Kidney (tissue), 14 donors: Measurements from ENCODE around the gene TFAP2D. TPM values are rescaled to one million over a fixed set of nuclear protein-coding genes. Genes with fewer than 3 reads are reported as not detected.

Source experiments
- DNase-seq, 5 donors: peaks; one replicate each; pipeline ENCODE4 v3.0.0-alpha.2; 2013 to 2020
- FAIRE-seq: peaks from 2 replicates; lab custom pipeline; 2012; peaks lifted over from hg19 to GRCh38; lab: Jason Lieb, UNC
- H3K27ac ChIP-seq, 2 donors: one replicate each; pipeline ENCODE4 v1.7.0; 2013; ENCODE audit warnings: low read depth in 2 of 2, low read length in 2 of 2, inconsistent platforms in 1 of 2
- H3K27me3 ChIP-seq: one replicate; pipeline ENCODE4 v1.7.1; 2013; ENCODE audit warnings: low read length, inconsistent platforms; ENCODE audit not compliant: control insufficient read depth, insufficient read depth
- H3K36me3 ChIP-seq, 3 donors: one replicate each; pipeline versions ENCODE4 v1.7.0 to v1.7.1; 2013; ENCODE audit warnings: low read length in 3 of 3, control low read depth in 1 of 3, inconsistent platforms in 1 of 3; ENCODE audit not compliant: insufficient read depth in 3 of 3, control insufficient read depth in 2 of 3
- H3K4me1 ChIP-seq, 3 donors: one replicate each; pipeline versions ENCODE4 v1.7.0 to v1.7.1; 2013; ENCODE audit warnings: low read length in 3 of 3, inconsistent platforms in 1 of 3, low read depth in 1 of 3; ENCODE audit not compliant: control insufficient read depth in 2 of 3, insufficient read depth in 2 of 3
- H3K4me3 ChIP-seq, 3 donors: one replicate each; pipeline versions ENCODE4 v1.7.0 to v1.8.1; 2013; ENCODE audit warnings: low read length in 3 of 3, control low read depth in 1 of 3, inconsistent platforms in 1 of 3
- H3K9ac ChIP-seq, 3 donors: one replicate each; pipeline versions ENCODE4 v1.7.0 to v1.7.1; 2013; ENCODE audit warnings: low read length in 3 of 3, control low read depth in 1 of 3, inconsistent platforms in 1 of 3
- H3K9me3 ChIP-seq, 3 donors: one replicate each; pipeline versions ENCODE4 v1.7.0 to v1.7.1; 2013; ENCODE audit warnings: low read length in 3 of 3, control low read depth in 1 of 3, inconsistent platforms in 1 of 3; ENCODE audit not compliant: control insufficient read depth in 2 of 3, insufficient read depth in 1 of 3
- intact Hi-C: fragments of 100-400 bp; cut with DNase I; formaldehyde crosslinking; loops from one replicate; pipeline ENCODE4 v1.11.1; 2022
- polyA plus RNA-seq: library from polyadenylated mRNA; stranded (reverse); fragments of 350-450 nt; fragmentation: Illumina TruSeq; extraction: RNeasy Lipid Tissue Mini Kit (QIAGEN cat#74804); gene quantifications from one replicate; pipeline ENCODE4 v1.2.3, GENCODE V29; 2014; ENCODE audit warnings: low read depth, low replicate concordance; ENCODE audit not compliant: insufficient read depth
- total RNA-seq: library from RNA; stranded (reverse); fragmentation: NEBNext Ultra II Directional; extraction: Animal tissue kit (Norgen Biotek cat#: 25700); gene quantifications from one replicate; pipeline ENCODE4 v1.2.1, GENCODE V29; 2021
- TF ChIP-seq, protein P1 (sequence below): IDR thresholded peaks from 3 replicates; pipeline ENCODE4 v1.5.1; 2012; ENCODE audit warnings: mild to moderate bottlenecking, moderate library complexity, borderline replicate concordance; ENCODE audit not compliant: insufficient read depth; ENCODE audit errors: extremely low read depth
- donor health status: control.
- donor health status: control.
- donor health status: control.
- donor health status: control.
- donor health status: control.
- donor health status: DM: yes; HTN: yes; CAD: no.
- donor health status: Normal renal cell carcinoma (clear cell type).

TFAP2D gene
- total and polyA plus RNA-seq, 2 donors from 2014 or later = not detected

DNA sequence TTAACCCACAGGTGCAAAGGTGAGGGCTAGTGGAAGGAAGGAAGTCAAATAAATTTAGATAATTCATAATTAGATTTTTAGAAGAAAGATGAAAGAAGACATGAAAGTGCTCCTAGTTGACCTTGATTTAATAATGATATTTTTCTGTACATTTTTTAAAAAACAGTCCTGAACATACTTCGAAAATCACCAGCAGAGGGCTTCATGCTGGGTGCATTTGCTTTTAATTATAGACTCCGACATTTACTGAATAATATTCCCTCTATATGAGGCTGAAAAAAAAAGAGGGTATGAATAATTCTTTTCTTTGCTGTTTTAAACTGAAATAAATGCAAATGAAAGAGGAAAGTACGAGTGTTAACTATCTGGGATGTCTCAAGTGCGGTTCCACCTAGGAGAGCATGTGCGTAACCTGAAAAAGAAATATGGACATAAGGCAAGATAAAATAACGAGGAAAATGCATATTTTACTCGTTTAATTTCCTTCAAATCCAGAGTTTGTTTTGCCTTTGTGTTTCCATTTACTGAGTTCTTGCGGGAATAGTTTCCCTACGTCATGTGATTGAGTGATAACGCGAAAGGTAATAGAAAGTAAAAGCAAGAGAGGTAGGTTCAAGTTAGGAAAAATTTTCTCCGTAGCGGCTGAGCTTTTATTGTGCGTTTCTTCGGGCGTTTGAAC lies 102.2 kb downstream of the TFAP2D start:
- TF ChIP-seq, protein P1, sequence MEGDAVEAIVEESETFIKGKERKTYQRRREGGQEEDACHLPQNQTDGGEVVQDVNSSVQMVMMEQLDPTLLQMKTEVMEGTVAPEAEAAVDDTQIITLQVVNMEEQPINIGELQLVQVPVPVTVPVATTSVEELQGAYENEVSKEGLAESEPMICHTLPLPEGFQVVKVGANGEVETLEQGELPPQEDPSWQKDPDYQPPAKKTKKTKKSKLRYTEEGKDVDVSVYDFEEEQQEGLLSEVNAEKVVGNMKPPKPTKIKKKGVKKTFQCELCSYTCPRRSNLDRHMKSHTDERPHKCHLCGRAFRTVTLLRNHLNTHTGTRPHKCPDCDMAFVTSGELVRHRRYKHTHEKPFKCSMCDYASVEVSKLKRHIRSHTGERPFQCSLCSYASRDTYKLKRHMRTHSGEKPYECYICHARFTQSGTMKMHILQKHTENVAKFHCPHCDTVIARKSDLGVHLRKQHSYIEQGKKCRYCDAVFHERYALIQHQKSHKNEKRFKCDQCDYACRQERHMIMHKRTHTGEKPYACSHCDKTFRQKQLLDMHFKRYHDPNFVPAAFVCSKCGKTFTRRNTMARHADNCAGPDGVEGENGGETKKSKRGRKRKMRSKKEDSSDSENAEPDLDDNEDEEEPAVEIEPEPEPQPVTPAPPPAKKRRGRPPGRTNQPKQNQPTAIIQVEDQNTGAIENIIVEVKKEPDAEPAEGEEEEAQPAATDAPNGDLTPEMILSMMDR = peak; percentile 32
- DNase-seq (peak in 1 of 5 donors; percentile 27), FAIRE-seq (no peak)
- H3K36me3 ChIP-seq = no peaks in the 10 kb centered on the region
- peak overlapping the region in 2 of 3 donors; percentile 47 to 71 for H3K9ac ChIP-seq
- peaks cover 0 to 3% (median 0%) of the 10 kb centered on the region in 3 donors for H3K4me1 ChIP-seq
- peak overlapping the region; percentile 61 to 85 (median 85) for H3K4me3 ChIP-seq
- peaks cover 22% of the 10 kb centered on the region for H3K27me3 ChIP-seq
- H3K9me3 ChIP-seq = no peaks in the 10 kb centered on the region
- intact Hi-C loops = loop anchor here (10.0 kb wide), 1 partner anchor 1229 kb away; no protein-coding TSS in a partner anchor
- H3K27ac ChIP-seq = peak overlapping the region in 1 of 2 donors; percentile 54

DNA sequence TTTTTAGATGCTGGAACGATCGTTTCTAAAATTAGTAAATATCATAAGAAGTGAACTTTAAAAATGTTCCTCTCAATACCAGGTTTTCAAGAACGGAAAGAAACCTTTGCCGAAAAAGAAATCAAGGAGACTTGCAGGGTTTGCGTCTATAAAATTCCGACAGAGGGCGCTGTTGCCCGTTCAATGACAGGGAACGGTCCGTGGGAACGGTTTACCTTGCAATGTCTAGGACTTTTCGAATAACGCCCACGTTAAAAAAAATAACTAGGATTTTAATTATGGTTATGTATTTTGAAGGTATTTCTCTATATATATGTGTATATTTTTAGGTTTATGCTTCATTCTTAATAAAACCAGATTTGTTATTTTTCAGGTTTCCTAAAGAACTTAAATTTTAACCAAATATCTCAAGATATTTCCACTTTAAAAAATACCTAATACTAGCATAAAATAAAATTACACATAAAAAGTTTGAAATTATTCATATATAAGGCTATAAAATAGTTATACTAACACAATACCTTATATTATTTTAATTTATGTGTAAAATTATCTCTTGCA lies 102.9 kb downstream of the TFAP2D start:
- DNase-seq (peak; percentile 71 to 90 (median 86)), FAIRE-seq (peak; percentile 95)
- Histone ChIP-seq H3K27me3 (peaks cover 27% of the 10 kb centered on the region), H3K4me1 (peaks cover 0 to 3% (median 0%) of the 10 kb centered on the region in 3 donors), H3K9me3 (no peaks in the 10 kb centered on the region), H3K9ac (peak overlapping the region in 2 of 3 donors; percentile 47 to 71), H3K36me3 (no peaks in the 10 kb centered on the region), H3K27ac (peak overlapping the region in 1 of 2 donors; percentile 54), H3K4me3 (peak overlapping the region; percentile 61 to 85 (median 85))
- intact Hi-C loops = loop anchor here (10.0 kb wide), 1 partner anchor 1229 kb away; no protein-coding TSS in a partner anchor
- TF ChIP-seq, protein P1 = peak; percentile 78

DNA sequence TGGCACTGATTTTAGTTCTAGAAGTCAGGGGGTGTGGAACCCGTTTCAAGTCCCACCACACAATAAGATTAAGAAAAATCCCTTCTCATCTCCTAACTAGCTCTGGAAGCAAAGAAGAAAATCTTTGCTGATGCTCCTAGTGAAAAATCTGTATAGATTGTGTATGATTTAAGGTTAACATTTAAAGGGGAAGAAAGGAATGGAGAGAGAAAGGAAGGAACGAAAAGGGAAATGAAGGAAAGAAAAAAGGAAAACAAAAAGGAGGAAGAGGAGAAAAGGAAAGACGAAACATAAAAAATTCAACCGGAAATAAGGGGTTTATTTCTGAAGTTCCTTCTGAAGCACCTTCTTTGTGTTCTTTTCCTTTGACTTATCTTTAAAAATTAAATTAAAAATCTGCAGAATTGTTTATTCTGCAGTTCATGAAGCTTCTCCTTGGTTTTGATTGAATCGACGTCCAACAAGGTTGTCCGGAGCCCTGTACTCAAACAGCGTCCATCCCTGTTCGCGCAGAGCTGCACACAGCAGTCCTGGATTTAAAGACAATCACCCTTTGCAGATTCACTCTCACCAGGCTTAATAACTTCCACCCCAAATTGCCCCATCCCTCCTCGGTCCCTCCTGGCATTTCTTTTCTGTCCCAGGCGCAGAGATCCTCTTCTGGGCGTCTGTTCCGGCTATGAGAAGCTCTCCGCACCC lies 103.8 kb downstream of the TFAP2D start:
- TF ChIP-seq, protein P1 = no peak
- DNase-seq (no peak), FAIRE-seq (no peak)
- Histone ChIP-seq H3K27ac (no peak overlapping the region), H3K36me3 (no peaks in the 10 kb centered on the region), H3K4me3 (no peak overlapping the region), H3K27me3 (peaks cover 35% of the 10 kb centered on the region), H3K9ac (peak overlapping the region in 1 of 3 donors; percentile 12), H3K4me1 (peaks cover 0 to 3% (median 0%) of the 10 kb centered on the region in 3 donors), H3K9me3 (no peaks in the 10 kb centered on the region)
- intact Hi-C loops = loop anchor here (10.0 kb wide), 1 partner anchor 1228 kb away; no protein-coding TSS in a partner anchor
